Measurements from ENCODE around the gene ABCG8.

Gene ABCG8

GRCh38 chr2:43824512-43824911, 14.3 kb upstream of the ABCG8 start:
- H3K36me3 ChIP-seq (ENCODE audit: control insufficient read depth in 1 of 2, insufficient read depth in 2 of 2, low read depth in 1 of 2, low read length in 2 of 2), result no peaks in the 10 kb centered on the region
- no peak overlapping the region for H3K4ac ChIP-seq (ENCODE audit: low read depth in 1 of 2, low read length in 2 of 2)
- H2BK120ac ChIP-seq (ENCODE audit: low read depth, low read length), result no peak overlapping the region
- peaks cover 6 to 40% of the 10 kb centered on the region in 2 experiments for H3K27me3 ChIP-seq (ENCODE audit: control insufficient read depth in 1 of 2, insufficient read depth in 1 of 2, low read length in 2 of 2)
- no peak overlapping the region for H3K14ac ChIP-seq (ENCODE audit: low read length in 2 of 2)
- no peaks in the 10 kb centered on the region for H3K4me1 ChIP-seq (ENCODE audit: control insufficient read depth, insufficient read depth, low read depth, low read length)
- H3K27ac ChIP-seq (ENCODE audit: low read length, poor library complexity, severe bottlenecking), result no peak overlapping the region
- no peak overlapping the region for H3K23ac ChIP-seq (ENCODE audit: low read length in 2 of 2)
- no peak overlapping the region for H2AFZ ChIP-seq (ENCODE audit: low read depth, low read length)
- no peak overlapping the region for H3K4me3 ChIP-seq (ENCODE audit: insufficient read depth in 1 of 2, low read depth in 1 of 2, low read length in 2 of 2)
- H3K9ac ChIP-seq (ENCODE audit: low read length), result no peak overlapping the region
- H2BK15ac ChIP-seq (ENCODE audit: low read depth, poor library complexity, severe bottlenecking), result no peak overlapping the region
- H3K4me2 ChIP-seq (ENCODE audit: low read length, poor library complexity, severe bottlenecking), result no peak overlapping the region
- no peaks in the 10 kb centered on the region for H3K9me3 ChIP-seq (ENCODE audit: control insufficient read depth, low read length)
- DNase-seq, result no peak
- WGBS, result 100% methylated on average over 2 of the region's 2 CpGs
- no peak overlapping the region for H4K8ac ChIP-seq (ENCODE audit: low read length)
- no peak overlapping the region for H4K91ac ChIP-seq (ENCODE audit: low read length)
- no peak overlapping the region for H3K18ac ChIP-seq (ENCODE audit: low read depth in 1 of 2, low read length in 2 of 2)
- H2BK5ac ChIP-seq (ENCODE audit: low read depth, low read length, poor library complexity, severe bottlenecking), result no peak overlapping the region
- no peaks in the 10 kb centered on the region for H3K79me1 ChIP-seq (replicated peaks; ENCODE audit: low read length, poor library complexity, severe bottlenecking)
- H2BK12ac ChIP-seq (ENCODE audit: low read length in 2 of 2), result no peak overlapping the region
- H2AK5ac ChIP-seq (ENCODE audit: low read length, severe bottlenecking), result no peak overlapping the region

- H3K9me3 ChIP-seq (ENCODE audit: control insufficient read depth, low read length), result no peaks in the 10 kb centered on the region
- no peak for DNase-seq
- no peak overlapping the region for H3K14ac ChIP-seq (ENCODE audit: low read length in 2 of 2)
- no peak overlapping the region for H4K8ac ChIP-seq (ENCODE audit: low read length)
- no peak overlapping the region for H3K18ac ChIP-seq (ENCODE audit: low read depth in 1 of 2, low read length in 2 of 2)
- H2BK5ac ChIP-seq (ENCODE audit: low read depth, low read length, poor library complexity, severe bottlenecking), result no peak overlapping the region
- H2BK12ac ChIP-seq (ENCODE audit: low read length in 2 of 2), result no peak overlapping the region
- H3K4me2 ChIP-seq (ENCODE audit: low read length, poor library complexity, severe bottlenecking), result no peak overlapping the region
- no peak overlapping the region for H3K4ac ChIP-seq (ENCODE audit: low read depth in 1 of 2, low read length in 2 of 2)
- H3K27me3 ChIP-seq (ENCODE audit: control insufficient read depth in 1 of 2, insufficient read depth in 1 of 2, low read length in 2 of 2), result peaks cover 6 to 45% of the 10 kb centered on the region in 2 experiments
- no peak overlapping the region for H2BK15ac ChIP-seq (ENCODE audit: low read depth, poor library complexity, severe bottlenecking)
- H3K9ac ChIP-seq (ENCODE audit: low read length), result no peak overlapping the region
- H3K4me3 ChIP-seq (ENCODE audit: insufficient read depth in 1 of 2, low read depth in 1 of 2, low read length in 2 of 2), result no peak overlapping the region
- no peaks in the 10 kb centered on the region for H3K4me1 ChIP-seq (ENCODE audit: control insufficient read depth, insufficient read depth, low read depth, low read length)
- H3K23ac ChIP-seq (ENCODE audit: low read length in 2 of 2), result no peak overlapping the region
- no peak overlapping the region for H2AFZ ChIP-seq (ENCODE audit: low read depth, low read length)
- H4K91ac ChIP-seq (ENCODE audit: low read length), result no peak overlapping the region
- no peaks in the 10 kb centered on the region for H3K79me1 ChIP-seq (replicated peaks; ENCODE audit: low read length, poor library complexity, severe bottlenecking)
- 93% methylated on average over 9 of the region's 12 CpGs for WGBS
- H3K36me3 ChIP-seq (ENCODE audit: control insufficient read depth in 1 of 2, insufficient read depth in 2 of 2, low read depth in 1 of 2, low read length in 2 of 2), result no peaks in the 10 kb centered on the region
- H2BK120ac ChIP-seq (ENCODE audit: low read depth, low read length), result no peak overlapping the region
- no peak overlapping the region for H2AK5ac ChIP-seq (ENCODE audit: low read length, severe bottlenecking)
- no peak overlapping the region for H3K27ac ChIP-seq (ENCODE audit: low read length, poor library complexity, severe bottlenecking)
Measured at GRCh38 chr2:43824951-43825493, 13.7 kb upstream of the ABCG8 start.

GRCh38 chr2:43825841-43826240, 12.9 kb upstream of the ABCG8 start:
- Histone ChIP-seq H2BK120ac (ENCODE audit: low read depth, low read length) (no peak overlapping the region), H3K14ac (ENCODE audit: low read length in 2 of 2) (no peak overlapping the region), H3K4me2 (ENCODE audit: low read length, poor library complexity, severe bottlenecking) (no peak overlapping the region), H3K9me3 (ENCODE audit: control insufficient read depth, low read length) (no peaks in the 10 kb centered on the region), H4K8ac (ENCODE audit: low read length) (no peak overlapping the region), H2BK5ac (ENCODE audit: low read depth, low read length, poor library complexity, severe bottlenecking) (no peak overlapping the region), H3K36me3 (ENCODE audit: control insufficient read depth in 1 of 2, insufficient read depth in 2 of 2, low read depth in 1 of 2, low read length in 2 of 2) (no peaks in the 10 kb centered on the region), H3K27ac (ENCODE audit: low read length, poor library complexity, severe bottlenecking) (no peak overlapping the region), H3K9ac (ENCODE audit: low read length) (no peak overlapping the region), H4K91ac (ENCODE audit: low read length) (no peak overlapping the region), H2BK15ac (ENCODE audit: low read depth, poor library complexity, severe bottlenecking) (no peak overlapping the region), H3K4me3 (ENCODE audit: insufficient read depth in 1 of 2, low read depth in 1 of 2, low read length in 2 of 2) (no peak overlapping the region), H2AFZ (ENCODE audit: low read depth, low read length) (no peak overlapping the region), H3K27me3 (ENCODE audit: control insufficient read depth in 1 of 2, insufficient read depth in 1 of 2, low read length in 2 of 2) (peaks cover 6 to 53% of the 10 kb centered on the region in 2 experiments), H3K79me1 (replicated peaks; ENCODE audit: low read length, poor library complexity, severe bottlenecking) (no peaks in the 10 kb centered on the region), H3K23ac (ENCODE audit: low read length in 2 of 2) (no peak overlapping the region), H3K4ac (ENCODE audit: low read depth in 1 of 2, low read length in 2 of 2) (no peak overlapping the region), H2AK5ac (ENCODE audit: low read length, severe bottlenecking) (no peak overlapping the region), H3K4me1 (ENCODE audit: control insufficient read depth, insufficient read depth, low read depth, low read length) (no peaks in the 10 kb centered on the region), H2BK12ac (ENCODE audit: low read length in 2 of 2) (no peak overlapping the region), H3K18ac (ENCODE audit: low read depth in 1 of 2, low read length in 2 of 2) (no peak overlapping the region)
- WGBS, result 83% methylated on average over 2 of the region's 3 CpGs
- DNase-seq, result no peak

- Histone ChIP-seq H3K4me1 (ENCODE audit: control insufficient read depth, insufficient read depth, low read depth, low read length) (no peaks in the 10 kb centered on the region), H3K4me2 (ENCODE audit: low read length, poor library complexity, severe bottlenecking) (no peak overlapping the region), H3K4ac (ENCODE audit: low read depth in 1 of 2, low read length in 2 of 2) (no peak overlapping the region), H3K9ac (ENCODE audit: low read length) (no peak overlapping the region), H3K4me3 (ENCODE audit: insufficient read depth in 1 of 2, low read depth in 1 of 2, low read length in 2 of 2) (no peak overlapping the region), H3K18ac (ENCODE audit: low read depth in 1 of 2, low read length in 2 of 2) (no peak overlapping the region), H2BK120ac (ENCODE audit: low read depth, low read length) (no peak overlapping the region), H3K27me3 (ENCODE audit: control insufficient read depth in 1 of 2, insufficient read depth in 1 of 2, low read length in 2 of 2) (peaks cover 6 to 56% of the 10 kb centered on the region in 2 experiments), H3K79me1 (replicated peaks; ENCODE audit: low read length, poor library complexity, severe bottlenecking) (no peaks in the 10 kb centered on the region), H2AFZ (ENCODE audit: low read depth, low read length) (no peak overlapping the region), H3K23ac (ENCODE audit: low read length in 2 of 2) (no peak overlapping the region), H2BK12ac (ENCODE audit: low read length in 2 of 2) (no peak overlapping the region), H2BK5ac (ENCODE audit: low read depth, low read length, poor library complexity, severe bottlenecking) (no peak overlapping the region), H3K36me3 (ENCODE audit: control insufficient read depth in 1 of 2, insufficient read depth in 2 of 2, low read depth in 1 of 2, low read length in 2 of 2) (no peaks in the 10 kb centered on the region), H3K27ac (ENCODE audit: low read length, poor library complexity, severe bottlenecking) (no peak overlapping the region), H3K9me3 (ENCODE audit: control insufficient read depth, low read length) (no peaks in the 10 kb centered on the region), H3K14ac (ENCODE audit: low read length in 2 of 2) (no peak overlapping the region), H4K8ac (ENCODE audit: low read length) (no peak overlapping the region), H2AK5ac (ENCODE audit: low read length, severe bottlenecking) (no peak overlapping the region), H4K91ac (ENCODE audit: low read length) (no peak overlapping the region), H2BK15ac (ENCODE audit: low read depth, poor library complexity, severe bottlenecking) (no peak overlapping the region)
- DNase-seq, result no peak
- WGBS, result 94% methylated on average over 17 of the region's 17 CpGs
Measured at GRCh38 chr2:43826305-43827250, 12.2 kb upstream of the ABCG8 start.
